Measurements from ENCODE around the gene NYAP2.

Gene NYAP2

DNA sequence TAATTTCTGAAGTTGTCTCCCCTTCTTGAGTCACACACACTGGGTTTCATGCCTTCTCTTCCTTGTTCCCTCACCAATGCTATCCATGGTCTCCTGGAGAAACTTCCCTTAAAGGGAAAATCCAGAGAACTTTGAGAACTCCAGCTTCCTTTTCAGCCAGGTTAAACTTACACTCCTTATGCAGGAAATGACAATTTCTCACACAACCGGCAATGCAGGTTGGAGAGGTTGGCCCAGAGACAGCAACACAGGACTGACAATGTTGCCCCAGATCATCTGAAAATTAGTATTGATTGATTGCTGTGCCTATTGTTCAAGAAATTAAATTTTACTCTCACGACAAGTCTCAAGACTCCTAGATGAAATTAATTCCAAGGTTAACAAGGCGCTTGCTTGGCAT, 292.2 kb downstream of the NYAP2 start:
- peak overlapping the region; percentile 19 for H3K27ac ChIP-seq
- TF ChIP-seq, protein P1, sequence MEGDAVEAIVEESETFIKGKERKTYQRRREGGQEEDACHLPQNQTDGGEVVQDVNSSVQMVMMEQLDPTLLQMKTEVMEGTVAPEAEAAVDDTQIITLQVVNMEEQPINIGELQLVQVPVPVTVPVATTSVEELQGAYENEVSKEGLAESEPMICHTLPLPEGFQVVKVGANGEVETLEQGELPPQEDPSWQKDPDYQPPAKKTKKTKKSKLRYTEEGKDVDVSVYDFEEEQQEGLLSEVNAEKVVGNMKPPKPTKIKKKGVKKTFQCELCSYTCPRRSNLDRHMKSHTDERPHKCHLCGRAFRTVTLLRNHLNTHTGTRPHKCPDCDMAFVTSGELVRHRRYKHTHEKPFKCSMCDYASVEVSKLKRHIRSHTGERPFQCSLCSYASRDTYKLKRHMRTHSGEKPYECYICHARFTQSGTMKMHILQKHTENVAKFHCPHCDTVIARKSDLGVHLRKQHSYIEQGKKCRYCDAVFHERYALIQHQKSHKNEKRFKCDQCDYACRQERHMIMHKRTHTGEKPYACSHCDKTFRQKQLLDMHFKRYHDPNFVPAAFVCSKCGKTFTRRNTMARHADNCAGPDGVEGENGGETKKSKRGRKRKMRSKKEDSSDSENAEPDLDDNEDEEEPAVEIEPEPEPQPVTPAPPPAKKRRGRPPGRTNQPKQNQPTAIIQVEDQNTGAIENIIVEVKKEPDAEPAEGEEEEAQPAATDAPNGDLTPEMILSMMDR (conservative IDR thresholded peaks at IDR 0.05), result no peak

- H3K27ac ChIP-seq, result no peak overlapping the region
- TF ChIP-seq, protein P1 (conservative IDR thresholded peaks at IDR 0.05), result no peak
Observed at GRCh38 chr2:225693259-225693658, 293.7 kb downstream of the NYAP2 start.

- no peak overlapping the region for H3K27ac ChIP-seq
- TF ChIP-seq, protein P1 (conservative IDR thresholded peaks at IDR 0.05), result no peak
Observed at GRCh38 chr2:225694664-225695063, 295.2 kb downstream of the NYAP2 start.

GRCh38 chr2:225697936-225698335, 298.4 kb downstream of the NYAP2 start:
- TF ChIP-seq, protein P1 (conservative IDR thresholded peaks at IDR 0.05), result no peak
- no peak overlapping the region for H3K27ac ChIP-seq

Measured in VCaP (cell line).